Myocyte (in vitro differentiated cells): ENCODE data around the gene TNFAIP1. TPM values are rescaled to one million over a fixed set of nuclear protein-coding genes. Genes with fewer than 3 reads are reported as not detected.
A peak's percentile ranks its signal among the peaks of the same experiment; 100 is the strongest.
"Not testable (repeated sequence)": the region's sequence is repeated elsewhere in the genome, so short reads cannot be mapped to it uniquely, and the experiment has no call there.

Experiments
- DNase-seq: peaks from one replicate; pipeline ENCODE4 v3.0.0-alpha.2; 2012; ENCODE audit warnings: low read depth
- total RNA-seq: library from RNA; depleted of rRNA; stranded (reverse); fragments of >200 nt; gene quantifications from 2 replicates; pipeline ENCODE4 v1.2.3, GENCODE V29; 2014

Gene TNFAIP1
- total RNA-seq, 1 donor from 2014 or later, result 91.3 TPM

GRCh38 chr17:28324267-28324745 lies 11.3 kb upstream of the TNFAIP1 start:
- DNase-seq, result no peak

- DNase-seq, result no peak
These were observed 10.8 kb upstream of the TNFAIP1 start for GRCh38 chr17:28324781-28325180.

- no peak for DNase-seq
These were observed 10.3 kb upstream of the TNFAIP1 start for GRCh38 chr17:28325211-28325610.

GRCh38 chr17:28326114-28326513 lies 9.4 kb upstream of the TNFAIP1 start:
- no peak for DNase-seq

- no peak for DNase-seq
These were observed 8.4 kb upstream of the TNFAIP1 start for GRCh38 chr17:28327031-28327607.

GRCh38 chr17:28327709-28328108 lies 7.9 kb upstream of the TNFAIP1 start:
- DNase-seq, result no peak

- DNase-seq, result no peak
These were observed 7.2 kb upstream of the TNFAIP1 start for GRCh38 chr17:28328325-28328724.

GRCh38 chr17:28330671-28331070 lies 4.9 kb upstream of the TNFAIP1 start:
- DNase-seq, result no peak

GRCh38 chr17:28331891-28332420 lies 3.6 kb upstream of the TNFAIP1 start:
- DNase-seq, result no peak

- no peak for DNase-seq
These were observed 2.3 kb upstream of the TNFAIP1 start for GRCh38 chr17:28333083-28333746.

- DNase-seq, result no peak
These were observed 1.4 kb upstream of the TNFAIP1 start for GRCh38 chr17:28334171-28334570.

GRCh38 chr17:28334666-28335200 lies 828 bp upstream of the TNFAIP1 start:
- no peak for DNase-seq

GRCh38 chr17:28335959-28336871 lies 654 bp downstream of the TNFAIP1 start:
- peak; percentile 89 for DNase-seq

- peak; percentile 22 for DNase-seq
These were observed 2.7 kb downstream of the TNFAIP1 start for GRCh38 chr17:28338056-28338768.

- not testable (repeated sequence) for DNase-seq
These were observed 3.2 kb downstream of the TNFAIP1 start for GRCh38 chr17:28338769-28339212.

GRCh38 chr17:28339431-28339830 lies 3.9 kb downstream of the TNFAIP1 start:
- no peak for DNase-seq

GRCh38 chr17:28340374-28340773 lies 4.8 kb downstream of the TNFAIP1 start:
- DNase-seq, result no peak

GRCh38 chr17:28341516-28341915 lies 6.0 kb downstream of the TNFAIP1 start:
- DNase-seq, result no peak

- DNase-seq, result no peak
These were observed 6.8 kb downstream of the TNFAIP1 start for GRCh38 chr17:28342313-28342712.

GRCh38 chr17:28343491-28343932 lies 8.0 kb downstream of the TNFAIP1 start:
- DNase-seq, result peak; percentile 55

GRCh38 chr17:28344011-28344410 lies 8.4 kb downstream of the TNFAIP1 start:
- DNase-seq, result no peak
